Immature natural killer cell (primary cell): ENCODE results near the gene SPOUT1. TPM values are rescaled to one million over a fixed set of nuclear protein-coding genes. Genes with fewer than 3 reads are reported as not detected.
"Not testable (repeated sequence)": the region's sequence is repeated elsewhere in the genome, so short reads cannot be mapped to it uniquely, and the experiment has no call there.

Experiments
- DNase-seq, 3 donors: peaks; one replicate each; pipeline ENCODE4 v3.0.0; 2022; ENCODE audit warnings: mixed read lengths in 1 of 3
- H3K27ac Mint-ChIP-seq, 6 donors: one replicate each; pipeline ENCODE4 v1.8.0; 2020; ENCODE audit warnings: mixed read lengths in 6 of 6, mild to moderate bottlenecking in 5 of 6, inconsistent platforms in 4 of 6, moderate library complexity in 3 of 6
- H3K27me3 Mint-ChIP-seq, 3 donors: one replicate each; pipeline ENCODE4 v1.8.0; 2020 to 2021; ENCODE audit warnings: low read depth in 3 of 3, mild to moderate bottlenecking in 3 of 3, mixed read lengths in 3 of 3, moderate library complexity in 3 of 3, inconsistent platforms in 1 of 3
- H3K36me3 Mint-ChIP-seq, 3 donors: one replicate each; pipeline ENCODE4 v1.8.0; 2020; ENCODE audit warnings: mixed read lengths in 3 of 3, inconsistent platforms in 2 of 3, mild to moderate bottlenecking in 2 of 3
- H3K4me1 Mint-ChIP-seq, 2 donors: one replicate each; pipeline ENCODE4 v1.8.0; 2020; ENCODE audit warnings: inconsistent platforms in 2 of 2, mild to moderate bottlenecking in 2 of 2, mixed read lengths in 2 of 2, moderate library complexity in 1 of 2
- H3K4me3 Mint-ChIP-seq, 5 donors: one replicate each; pipeline ENCODE4 v1.8.0; 2020; ENCODE audit warnings: mild to moderate bottlenecking in 5 of 5, mixed read lengths in 5 of 5, inconsistent platforms in 3 of 5, moderate library complexity in 3 of 5
- H3K9me3 Mint-ChIP-seq, 6 donors: one replicate each; pipeline ENCODE4 v1.8.0; 2020; ENCODE audit warnings: mild to moderate bottlenecking in 6 of 6, mixed read lengths in 6 of 6, inconsistent platforms in 4 of 6, moderate library complexity in 3 of 6
- polyA plus RNA-seq, 3 donors: library from polyadenylated mRNA; unstranded; fragments of 300-500 nt; fragmentation: Illumina TruSeq; gene quantifications; one replicate each; pipeline ENCODE4 v1.2.3, GENCODE V29; 2021

The SPOUT1 gene
- polyA plus RNA-seq, 3 donors from 2014 or later = 54.2 to 82.1 (median 64.7) TPM

DNA sequence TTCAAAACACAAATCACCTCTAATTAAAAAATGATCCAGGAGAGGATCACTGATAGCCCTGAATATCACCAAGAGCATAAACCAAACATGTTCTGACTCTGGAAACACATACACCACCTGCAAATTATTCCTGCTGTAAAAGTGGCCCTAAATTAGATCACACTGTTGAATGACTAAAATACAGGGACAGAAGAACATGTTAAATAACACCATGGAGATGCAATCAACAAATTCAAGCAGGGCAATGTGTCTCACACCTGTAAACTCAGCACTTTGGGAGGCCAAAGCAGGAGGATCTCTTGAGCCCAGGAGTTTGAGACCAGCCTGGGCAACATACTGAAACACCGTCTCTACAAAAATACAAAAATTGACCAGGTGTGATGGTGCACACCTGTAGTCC, 18.2 kb upstream of the SPOUT1 start:
- Mint-ChIP-seq H3K4me3 (no peak overlapping the region), H3K9me3 (peaks cover 0 to 14% (median 9%) of the 10 kb centered on the region in 6 donors), H3K27me3 (peaks cover 2 to 3% (median 2%) of the 10 kb centered on the region in 3 donors), H3K27ac (no peak overlapping the region), H3K4me1 (no peaks in the 10 kb centered on the region), H3K36me3 (peaks cover 13 to 21% (median 18%) of the 10 kb centered on the region in 3 donors)
- no peak for DNase-seq

- no peak for DNase-seq
- Mint-ChIP-seq H3K4me1 (no peaks in the 10 kb centered on the region), H3K9me3 (peaks cover 0 to 14% (median 9%) of the 10 kb centered on the region in 6 donors), H3K27me3 (peaks cover 0 to 6% (median 3%) of the 10 kb centered on the region in 3 donors), H3K4me3 (no peak overlapping the region), H3K27ac (no peak overlapping the region), H3K36me3 (peaks cover 13 to 24% (median 22%) of the 10 kb centered on the region in 3 donors)
These were observed 17.1 kb upstream of the SPOUT1 start for GRCh38 chr9:128846680-128847030.

- no peak overlapping the region for H3K4me3 Mint-ChIP-seq
- H3K36me3 Mint-ChIP-seq = peaks cover under 1 to 11% (median 9%) of the 10 kb centered on the region in 3 donors
- H3K27me3 Mint-ChIP-seq = peaks cover 0 to 6% (median 3%) of the 10 kb centered on the region in 3 donors
- no peak for DNase-seq
- H3K4me1 Mint-ChIP-seq = no peaks in the 10 kb centered on the region
- H3K9me3 Mint-ChIP-seq = peaks cover 0 to 1% (median 0%) of the 10 kb centered on the region in 6 donors
- H3K27ac Mint-ChIP-seq = no peak overlapping the region
These were observed 15.8 kb upstream of the SPOUT1 start for GRCh38 chr9:128845186-128845931.

DNA sequence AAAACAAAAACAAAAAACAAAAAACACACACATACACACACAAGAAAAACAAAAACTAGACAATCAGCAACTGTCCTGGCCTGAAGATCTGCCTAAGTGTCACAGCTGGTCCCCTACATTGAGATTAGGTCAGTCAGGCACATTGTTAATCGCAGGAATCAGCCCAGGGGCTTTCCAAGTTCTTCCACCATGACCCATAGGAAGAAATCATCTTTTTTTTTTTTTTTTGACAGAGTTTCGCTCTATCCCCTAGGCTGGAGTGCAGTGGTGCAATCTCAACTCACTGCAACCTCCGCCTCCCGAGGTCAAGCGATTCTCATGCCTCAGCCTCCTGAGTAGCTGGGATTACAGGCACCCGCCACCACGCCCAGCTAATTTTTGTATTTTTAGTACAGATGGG, 13.6 kb upstream of the SPOUT1 start:
- not testable (repeated sequence) for H3K4me1 Mint-ChIP-seq, H3K27me3 Mint-ChIP-seq, H3K27ac Mint-ChIP-seq

DNA sequence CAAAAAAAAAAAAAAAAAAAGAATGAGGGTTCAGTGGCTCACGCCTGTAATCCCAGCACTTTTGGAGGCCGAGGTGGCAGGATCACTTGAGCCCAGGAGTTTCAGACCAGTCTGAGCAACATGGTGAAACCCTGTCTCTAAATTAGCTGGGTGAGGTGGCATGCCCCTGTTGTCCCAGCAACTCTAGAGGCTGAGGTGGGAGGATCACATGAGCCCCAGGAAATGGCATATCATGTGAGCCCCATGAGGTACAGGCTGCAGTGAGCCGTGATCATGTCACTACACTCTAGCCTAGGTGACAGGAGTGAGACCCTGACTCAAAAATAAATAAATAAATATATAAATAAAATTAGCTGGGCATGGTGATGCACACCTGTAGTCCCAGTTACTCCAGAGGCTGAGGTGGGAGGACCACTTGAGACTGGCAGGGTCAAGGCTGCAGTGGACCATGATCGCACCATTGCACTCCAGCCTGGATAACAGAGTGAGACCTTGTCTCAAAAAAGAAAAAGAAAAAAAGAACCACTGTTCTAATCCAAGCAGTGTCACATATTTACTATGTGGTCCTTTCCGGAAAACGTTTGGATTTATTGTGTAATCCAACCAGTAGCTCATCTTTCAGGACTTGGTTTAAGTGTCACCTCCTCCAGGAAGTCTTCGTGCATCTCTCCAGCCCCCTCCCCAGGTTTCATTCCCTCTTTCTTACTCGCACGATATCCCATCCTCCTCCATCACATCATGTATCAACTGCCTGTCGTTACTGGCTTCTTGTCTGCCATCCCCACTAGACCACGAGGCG, 12.3 kb upstream of the SPOUT1 start:
- no peak overlapping the region for H3K4me3 Mint-ChIP-seq
- H3K27me3 Mint-ChIP-seq = peaks cover 0 to 3% (median 3%) of the 10 kb centered on the region in 3 donors
- H3K9me3 Mint-ChIP-seq = no peaks in the 10 kb centered on the region
- H3K36me3 Mint-ChIP-seq = peaks cover 0 to 12% (median 4%) of the 10 kb centered on the region in 3 donors
- H3K27ac Mint-ChIP-seq = no peak overlapping the region
- no peaks in the 10 kb centered on the region for H3K4me1 Mint-ChIP-seq
- DNase-seq = no peak

More for the DNA sequence above, 13.6 kb upstream of the SPOUT1 start:
- H3K9me3 Mint-ChIP-seq, DNase-seq, H3K4me3 Mint-ChIP-seq, H3K36me3 Mint-ChIP-seq: not testable (repeated sequence)

DNA sequence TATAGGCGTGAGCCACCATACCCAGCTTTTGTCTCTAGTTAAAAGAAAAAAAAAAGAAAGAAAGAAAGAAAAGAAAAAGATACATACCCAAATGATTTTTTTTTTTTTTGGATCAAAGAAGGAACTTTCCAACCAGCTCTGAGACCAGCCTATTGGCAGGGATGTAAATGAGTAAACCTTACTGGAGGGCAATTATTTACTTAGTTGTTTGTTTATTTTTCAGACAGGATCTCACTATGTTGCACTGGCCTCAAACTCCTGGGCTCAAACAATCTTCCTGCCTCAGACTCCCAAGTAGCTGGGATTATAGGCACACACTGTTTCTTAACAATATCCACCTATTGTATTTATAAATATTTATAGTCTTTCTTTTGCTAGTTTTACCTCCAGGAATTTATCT, 10.9 kb upstream of the SPOUT1 start:
- Mint-ChIP-seq H3K36me3 (peaks cover 0 to 12% (median 4%) of the 10 kb centered on the region in 3 donors), H3K9me3 (no peaks in the 10 kb centered on the region), H3K27ac (no peak overlapping the region), H3K27me3 (peaks cover 0 to 3% (median 3%) of the 10 kb centered on the region in 3 donors), H3K4me1 (no peaks in the 10 kb centered on the region), H3K4me3 (no peak overlapping the region)
- DNase-seq = no peak

GRCh38 chr9:128838338-128838737, 8.7 kb upstream of the SPOUT1 start:
- peaks cover 0 to 3% (median 0%) of the 10 kb centered on the region in 3 donors for H3K27me3 Mint-ChIP-seq
- H3K27ac Mint-ChIP-seq = no peak overlapping the region
- H3K4me3 Mint-ChIP-seq = no peak overlapping the region

DNA sequence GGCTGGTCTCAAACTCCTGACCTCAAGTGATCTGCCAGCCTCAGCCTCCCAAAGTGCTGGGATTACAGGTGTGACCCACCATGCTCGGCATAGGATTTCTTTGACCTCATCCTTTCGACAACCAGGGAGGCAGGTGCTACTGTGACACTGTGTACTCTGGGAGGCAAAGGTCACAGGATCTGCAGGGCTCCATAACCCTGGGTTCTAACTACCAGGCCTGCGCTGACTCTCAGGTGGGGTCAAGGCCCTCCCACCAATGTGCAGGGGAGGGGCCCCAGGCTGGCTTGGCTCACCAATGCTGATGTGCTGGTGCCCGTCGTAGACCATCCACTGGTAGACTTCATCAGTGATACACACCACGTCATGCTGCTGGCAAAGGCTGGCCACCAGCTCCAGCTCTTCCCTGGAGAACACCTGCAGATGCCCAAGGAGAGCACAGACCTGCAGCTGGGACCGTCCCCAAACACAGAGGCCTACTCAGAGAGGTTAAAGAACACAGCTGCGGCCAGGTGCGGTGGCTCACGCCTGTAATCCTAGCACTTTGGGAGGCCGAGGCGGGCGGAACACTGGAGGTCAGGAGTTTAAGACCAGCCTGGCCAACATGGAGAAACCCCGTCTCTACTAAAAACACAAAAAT, 7.0 kb upstream of the SPOUT1 start:
- Mint-ChIP-seq H3K36me3 (peaks cover 0 to 9% (median 0%) of the 10 kb centered on the region in 3 donors), H3K27ac (no peak overlapping the region), H3K4me1 (no peaks in the 10 kb centered on the region), H3K27me3 (no peaks in the 10 kb centered on the region), H3K4me3 (no peak overlapping the region), H3K9me3 (no peaks in the 10 kb centered on the region)
- no peak for DNase-seq

More at GRCh38 chr9:128838338-128838737, 8.7 kb upstream of the SPOUT1 start:
- H3K4me1 Mint-ChIP-seq = no peaks in the 10 kb centered on the region
- H3K9me3 Mint-ChIP-seq = no peaks in the 10 kb centered on the region
- no peak for DNase-seq
- H3K36me3 Mint-ChIP-seq = peaks cover 0 to 9% (median 4%) of the 10 kb centered on the region in 3 donors

GRCh38 chr9:128835246-128836210, 5.9 kb upstream of the SPOUT1 start:
- Mint-ChIP-seq H3K9me3 (no peaks in the 10 kb centered on the region), H3K4me1 (no peaks in the 10 kb centered on the region), H3K4me3 (no peak overlapping the region), H3K27me3 (no peaks in the 10 kb centered on the region), H3K36me3 (peaks cover 0 to 9% (median 0%) of the 10 kb centered on the region in 3 donors), H3K27ac (no peak overlapping the region)
- no peak for DNase-seq

DNA sequence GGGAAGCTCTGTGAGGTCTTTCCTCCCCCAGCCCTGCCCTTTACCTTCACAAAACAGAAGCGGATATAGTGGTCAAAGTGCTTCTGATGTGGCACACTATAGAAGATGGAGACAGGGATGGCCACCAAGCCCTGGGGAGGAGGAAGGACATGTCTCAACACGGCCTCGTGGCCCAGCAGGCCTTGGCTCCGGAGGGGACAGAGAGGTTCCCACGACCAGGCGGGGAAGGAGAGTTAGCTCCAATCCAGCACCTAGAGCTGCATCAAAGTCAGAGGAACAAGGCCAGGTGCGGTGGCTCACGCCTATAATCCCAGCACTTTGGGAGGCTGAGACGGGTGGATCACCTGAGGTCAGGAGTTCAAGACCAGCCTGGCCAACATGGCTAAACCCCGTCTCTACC, 4.1 kb upstream of the SPOUT1 start:
- Mint-ChIP-seq H3K9me3 (no peaks in the 10 kb centered on the region), H3K27ac (no peak overlapping the region), H3K27me3 (peaks cover 2 to 4% (median 2%) of the 10 kb centered on the region in 3 donors), H3K36me3 (peaks cover 0 to 9% (median 0%) of the 10 kb centered on the region in 3 donors), H3K4me3 (no peak overlapping the region), H3K4me1 (peaks cover 13 to 16% of the 10 kb centered on the region in 2 donors)
- no peak for DNase-seq

DNA sequence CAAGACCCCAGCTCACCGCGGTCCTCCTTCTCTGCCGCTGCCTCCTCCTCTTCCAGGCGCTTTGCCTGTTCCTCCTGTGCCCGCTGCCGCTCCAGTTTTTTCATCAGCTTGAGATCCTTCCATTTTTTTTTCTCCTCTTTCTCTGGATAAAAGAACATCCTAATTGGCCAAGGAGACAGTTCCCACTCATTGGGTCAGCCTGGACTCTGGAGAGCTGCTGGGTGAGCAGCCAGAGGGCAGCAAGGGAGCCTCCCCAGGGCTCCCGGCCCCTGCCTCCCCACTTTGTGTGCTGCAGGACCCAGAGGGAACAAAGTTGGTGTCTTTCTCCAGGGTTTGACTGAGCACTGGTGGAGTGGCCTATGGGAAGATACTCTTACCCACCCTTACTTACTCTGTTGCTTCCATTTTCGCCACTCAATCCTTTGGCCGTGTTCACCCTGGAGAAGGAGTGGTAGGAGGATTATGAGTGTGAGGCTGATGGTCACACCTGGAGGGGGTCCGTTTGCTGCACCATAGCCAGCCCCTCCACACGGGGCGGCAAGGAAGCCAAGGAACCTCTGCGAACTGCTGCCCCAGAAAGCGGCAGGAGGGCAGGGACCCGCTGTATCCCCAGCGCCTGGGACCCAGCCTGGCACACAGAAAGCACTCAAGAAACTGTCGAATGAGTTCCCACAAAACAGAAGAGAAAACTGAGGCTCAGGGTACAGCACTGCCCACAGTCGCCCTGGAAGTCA, 708 bp downstream of the SPOUT1 start:
- H3K36me3 Mint-ChIP-seq = peaks cover 0 to 8% (median 4%) of the 10 kb centered on the region in 3 donors
- peak overlapping the region; percentile 90 to 99 (median 97) for H3K4me3 Mint-ChIP-seq
- H3K4me1 Mint-ChIP-seq = peaks cover 27 to 33% of the 10 kb centered on the region in 2 donors
- H3K27ac Mint-ChIP-seq = peak overlapping the region; percentile 82 to 98 (median 91)
- H3K27me3 Mint-ChIP-seq = peaks cover 2 to 7% (median 2%) of the 10 kb centered on the region in 3 donors
- no peak for DNase-seq
- H3K9me3 Mint-ChIP-seq = no peaks in the 10 kb centered on the region

DNA sequence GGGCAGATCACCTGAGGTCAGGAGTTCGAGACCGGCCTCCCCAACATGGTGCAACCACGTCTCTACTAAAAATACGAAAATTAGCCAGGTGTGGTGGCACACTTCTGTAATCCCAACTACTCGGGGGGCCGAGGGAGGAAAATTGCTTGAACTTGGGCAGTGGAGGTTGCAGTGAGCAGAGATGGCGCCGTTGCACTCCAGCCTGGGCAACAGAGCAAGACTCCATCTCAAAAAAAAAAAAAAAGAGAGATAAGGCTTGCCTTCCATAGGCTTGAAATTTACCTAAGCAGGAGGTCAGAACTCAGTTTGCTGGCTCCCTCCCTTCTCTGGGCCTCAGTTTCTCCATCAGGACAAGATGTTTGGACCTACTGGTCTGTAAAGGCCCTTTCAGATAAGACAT, 1.3 kb downstream of the SPOUT1 start:
- Mint-ChIP-seq H3K27ac (peak overlapping the region; percentile 82 to 98 (median 91)), H3K9me3 (no peaks in the 10 kb centered on the region), H3K27me3 (peaks cover 2 to 7% (median 2%) of the 10 kb centered on the region in 3 donors), H3K36me3 (peaks cover 0 to 8% (median 4%) of the 10 kb centered on the region in 3 donors), H3K4me3 (peak overlapping the region; percentile 90 to 99 (median 97)), H3K4me1 (peaks cover 27 to 33% of the 10 kb centered on the region in 2 donors)
- DNase-seq = no peak
